NCI-H345 treated with DMSO at 0.1 percent for 48 hours (cell line): ENCODE results near the gene TUBB2B.
"Not testable (repeated sequence)": the region's sequence is repeated elsewhere in the genome, so short reads cannot be mapped to it uniquely, and the experiment has no call there.

Experiments
- DNase-seq: peaks from one replicate; lab custom pipeline; 2025; ENCODE audit not compliant: unreplicated experiment; lab: John Stamatoyannopoulos, UW

Gene TUBB2B

GRCh38 chr6:3258720-3259490 lies 31.5 kb upstream of the TUBB2B start, which contains the start of gene PSMG4:
Gene PSMG4 (plus strand): TSS chr6:3258947. CDS start chr6:3259023, 76 bp downstream.
- DNase-seq = peak; percentile 8

- DNase-seq = no peak
Observed at GRCh38 chr6:3258201-3258600, 30.7 kb upstream of the TUBB2B start.

- no peak for DNase-seq
Observed at GRCh38 chr6:3253597-3253961, 26.1 kb upstream of the TUBB2B start.

GRCh38 chr6:3252861-3253596 lies 25.6 kb upstream of the TUBB2B start:
- DNase-seq = no peak

- no peak for DNase-seq
Observed at GRCh38 chr6:3252369-3252768, 24.9 kb upstream of the TUBB2B start.

- DNase-seq = no peak
Observed at GRCh38 chr6:3251462-3252314, 24.2 kb upstream of the TUBB2B start.

- no peak for DNase-seq
Observed at GRCh38 chr6:3250231-3250675, 22.8 kb upstream of the TUBB2B start.

- no peak for DNase-seq
Observed at GRCh38 chr6:3249821-3250220, 22.4 kb upstream of the TUBB2B start.

- no peak for DNase-seq
Observed at GRCh38 chr6:3247255-3248146, 20.0 kb upstream of the TUBB2B start.

GRCh38 chr6:3245216-3245615 lies 17.8 kb upstream of the TUBB2B start:
- DNase-seq = no peak

- not testable (repeated sequence) for DNase-seq
Observed at GRCh38 chr6:3244832-3245161, 17.3 kb upstream of the TUBB2B start.

GRCh38 chr6:3244003-3244831 lies 16.8 kb upstream of the TUBB2B start:
- no peak for DNase-seq

- no peak for DNase-seq
Observed at GRCh38 chr6:3242768-3243167, 15.3 kb upstream of the TUBB2B start.

- not testable (repeated sequence) for DNase-seq
Observed at GRCh38 chr6:3241745-3242144, 14.3 kb upstream of the TUBB2B start.

GRCh38 chr6:3240595-3240994 lies 13.1 kb upstream of the TUBB2B start:
- no peak for DNase-seq

GRCh38 chr6:3239110-3239830 lies 11.8 kb upstream of the TUBB2B start:
- DNase-seq = no peak

- no peak for DNase-seq
Observed at GRCh38 chr6:3237761-3238662, 10.6 kb upstream of the TUBB2B start.

- no peak for DNase-seq
Observed at GRCh38 chr6:3236005-3236404, 8.6 kb upstream of the TUBB2B start.
